Kidney tubule cell (primary cell): Measurements from ENCODE around the gene SLC9A8.

Source experiments
- DNase-seq: peaks from one replicate; pipeline ENCODE4 v3.0.0-alpha.2; 2018; ENCODE audit warnings: low spot score

Gene SLC9A8

GRCh38 chr20:49880177-49880576, 67.5 kb downstream of the SLC9A8 start:
- no peak for DNase-seq

GRCh38 chr20:49880724-49881445, 68.3 kb downstream of the SLC9A8 start:
- no peak for DNase-seq

- no peak for DNase-seq
These were observed 69.7 kb downstream of the SLC9A8 start for GRCh38 chr20:49882171-49882970.

GRCh38 chr20:49883246-49883802, 70.7 kb downstream of the SLC9A8 start:
- DNase-seq, result no peak

GRCh38 chr20:49885558-49886332, 73.1 kb downstream of the SLC9A8 start:
- DNase-seq, result peak; percentile 25

- no peak for DNase-seq
These were observed 74.1 kb downstream of the SLC9A8 start for GRCh38 chr20:49886571-49887213.

- DNase-seq, result peak; percentile 52
These were observed 74.9 kb downstream of the SLC9A8 start for GRCh38 chr20:49887251-49888211.

- DNase-seq, result peak; percentile 78
These were observed 75.8 kb downstream of the SLC9A8 start for GRCh38 chr20:49888212-49889000.

- DNase-seq, result no peak
These were observed 76.6 kb downstream of the SLC9A8 start for GRCh38 chr20:49889001-49889934.

- no peak for DNase-seq
These were observed 77.3 kb downstream of the SLC9A8 start for GRCh38 chr20:49889935-49890333.

GRCh38 chr20:49890471-49891361, 78.1 kb downstream of the SLC9A8 start:
- no peak for DNase-seq

- DNase-seq, result no peak
These were observed 79.0 kb downstream of the SLC9A8 start for GRCh38 chr20:49891476-49892110.

- no peak for DNase-seq
These were observed 79.6 kb downstream of the SLC9A8 start for GRCh38 chr20:49892260-49892659.

GRCh38 chr20:49892817-49893216, 80.2 kb downstream of the SLC9A8 start:
- DNase-seq, result no peak

GRCh38 chr20:49893242-49894072, 80.8 kb downstream of the SLC9A8 start:
- no peak for DNase-seq

GRCh38 chr20:49894073-49894470, 81.4 kb downstream of the SLC9A8 start:
- no peak for DNase-seq
